ENCODE results near the gene MROH2B. TPM values are rescaled to one million over a fixed set of nuclear protein-coding genes. Genes with fewer than 3 reads are reported as not detected.

Gene MROH2B
- total RNA-seq = not detected

DNA sequence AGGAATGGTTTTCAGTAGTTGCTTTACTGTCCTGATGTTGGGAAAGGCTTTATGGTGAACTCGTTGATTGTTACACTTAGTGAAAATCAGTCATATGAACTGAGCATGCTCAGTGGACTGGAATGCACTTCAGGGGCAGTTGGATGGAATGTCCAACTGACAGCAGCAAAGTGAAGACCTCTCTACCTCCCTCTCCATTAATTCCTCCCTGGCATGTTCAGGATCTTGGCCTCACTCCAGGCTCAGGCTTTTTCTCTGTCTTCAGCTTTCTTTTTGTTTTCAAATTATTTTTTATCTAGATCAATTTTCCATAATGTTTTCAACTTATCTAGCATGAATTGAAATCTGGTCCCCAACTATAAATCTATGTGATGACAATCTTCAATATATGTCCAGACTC, at the start of gene MROH2B:
TSS of gene MROH2B (minus strand) at position 101 of the 400 bp plus-strand sequence. CDS start 490 bp downstream, outside the sequence.
- no peaks in the 10 kb centered on the region for H3K27me3 ChIP-seq

GRCh38 chr5:41120600-41120999, 49.5 kb upstream of the MROH2B start:
- H3K4me3 ChIP-seq = no peak overlapping the region
- no peaks in the 10 kb centered on the region for H3K36me3 ChIP-seq
- no peaks in the 10 kb centered on the region for H3K4me1 ChIP-seq
- DNase-seq = no peak
- H3K27me3 ChIP-seq = no peaks in the 10 kb centered on the region
- TF ChIP-seq, protein P1, sequence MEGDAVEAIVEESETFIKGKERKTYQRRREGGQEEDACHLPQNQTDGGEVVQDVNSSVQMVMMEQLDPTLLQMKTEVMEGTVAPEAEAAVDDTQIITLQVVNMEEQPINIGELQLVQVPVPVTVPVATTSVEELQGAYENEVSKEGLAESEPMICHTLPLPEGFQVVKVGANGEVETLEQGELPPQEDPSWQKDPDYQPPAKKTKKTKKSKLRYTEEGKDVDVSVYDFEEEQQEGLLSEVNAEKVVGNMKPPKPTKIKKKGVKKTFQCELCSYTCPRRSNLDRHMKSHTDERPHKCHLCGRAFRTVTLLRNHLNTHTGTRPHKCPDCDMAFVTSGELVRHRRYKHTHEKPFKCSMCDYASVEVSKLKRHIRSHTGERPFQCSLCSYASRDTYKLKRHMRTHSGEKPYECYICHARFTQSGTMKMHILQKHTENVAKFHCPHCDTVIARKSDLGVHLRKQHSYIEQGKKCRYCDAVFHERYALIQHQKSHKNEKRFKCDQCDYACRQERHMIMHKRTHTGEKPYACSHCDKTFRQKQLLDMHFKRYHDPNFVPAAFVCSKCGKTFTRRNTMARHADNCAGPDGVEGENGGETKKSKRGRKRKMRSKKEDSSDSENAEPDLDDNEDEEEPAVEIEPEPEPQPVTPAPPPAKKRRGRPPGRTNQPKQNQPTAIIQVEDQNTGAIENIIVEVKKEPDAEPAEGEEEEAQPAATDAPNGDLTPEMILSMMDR (IDR thresholded peaks at IDR 0.05) = no peak
- TF ChIP-seq POLR2A (IDR thresholded peaks at IDR 0.05) = no peak
- H3K27ac ChIP-seq = no peak overlapping the region
- H3K9me3 ChIP-seq = no peaks in the 10 kb centered on the region

More for the DNA sequence above, at the start of gene MROH2B:
- no peak for DNase-seq
- TF ChIP-seq, protein P1 (IDR thresholded peaks at IDR 0.05) = no peak
- no peak for TF ChIP-seq POLR2A (IDR thresholded peaks at IDR 0.05)
- Histone ChIP-seq H3K9me3 (no peaks in the 10 kb centered on the region), H3K27ac (no peak within 1 kb of the TSS), H3K36me3 (no peaks in the 10 kb centered on the region), H3K4me1 (no peaks in the 10 kb centered on the region), H3K4me3 (no peak within 1 kb of the TSS)

DNA sequence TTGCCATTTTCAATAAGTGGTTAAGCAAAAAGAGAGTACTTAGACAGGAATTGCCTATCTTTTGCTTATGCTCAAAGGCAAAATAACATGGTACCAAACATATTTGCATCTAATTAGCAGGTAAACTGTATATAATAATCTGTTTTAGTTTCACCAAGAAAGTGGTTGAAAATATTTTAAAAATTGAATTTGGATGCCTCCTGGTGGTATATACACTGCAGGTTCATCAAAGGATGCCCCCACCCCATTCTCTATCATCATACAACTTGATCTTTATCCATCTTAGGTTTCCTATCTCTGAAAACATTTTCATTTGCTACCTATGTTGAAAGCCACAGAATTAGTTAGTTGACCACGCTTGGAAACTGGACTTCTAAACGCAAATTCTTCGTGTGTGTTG, 47.0 kb upstream of the MROH2B start:
- no peaks in the 10 kb centered on the region for H3K4me1 ChIP-seq

DNA sequence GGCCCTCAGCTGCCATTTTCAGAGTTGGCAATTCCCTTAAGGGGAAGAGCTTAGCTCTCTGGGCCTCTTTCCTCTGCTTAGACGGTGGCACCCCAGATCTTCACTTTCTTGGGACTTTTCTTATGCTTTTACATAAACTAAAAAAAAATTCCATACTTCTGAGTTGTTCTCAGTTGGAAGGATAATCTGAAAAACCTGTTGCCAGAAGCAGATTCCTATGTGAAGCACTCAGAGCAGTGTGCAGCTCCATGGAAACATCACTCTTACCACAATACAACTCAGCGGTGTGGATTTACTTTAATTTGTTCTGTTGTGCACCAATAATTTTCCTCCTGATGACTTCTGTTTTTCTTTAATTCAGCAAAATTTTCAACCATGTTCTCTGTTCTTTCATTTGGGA, 44.1 kb upstream of the MROH2B start:
- H3K27me3 ChIP-seq = no peaks in the 10 kb centered on the region
- no peak for TF ChIP-seq POLR2A (IDR thresholded peaks at IDR 0.05)
- TF ChIP-seq, protein P1 (IDR thresholded peaks at IDR 0.05) = no peak
- DNase-seq = no peak
- H3K4me3 ChIP-seq = no peak overlapping the region
- H3K4me1 ChIP-seq = no peaks in the 10 kb centered on the region
- no peak overlapping the region for H3K27ac ChIP-seq
- H3K9me3 ChIP-seq = no peaks in the 10 kb centered on the region
- no peaks in the 10 kb centered on the region for H3K36me3 ChIP-seq

More for the DNA sequence above, 47.0 kb upstream of the MROH2B start:
- TF ChIP-seq, protein P1 (IDR thresholded peaks at IDR 0.05) = no peak
- no peak for TF ChIP-seq POLR2A (IDR thresholded peaks at IDR 0.05)
- Histone ChIP-seq H3K27ac (no peak overlapping the region), H3K4me3 (no peak overlapping the region), H3K9me3 (no peaks in the 10 kb centered on the region), H3K36me3 (no peaks in the 10 kb centered on the region), H3K27me3 (no peaks in the 10 kb centered on the region)
- no peak for DNase-seq

DNA sequence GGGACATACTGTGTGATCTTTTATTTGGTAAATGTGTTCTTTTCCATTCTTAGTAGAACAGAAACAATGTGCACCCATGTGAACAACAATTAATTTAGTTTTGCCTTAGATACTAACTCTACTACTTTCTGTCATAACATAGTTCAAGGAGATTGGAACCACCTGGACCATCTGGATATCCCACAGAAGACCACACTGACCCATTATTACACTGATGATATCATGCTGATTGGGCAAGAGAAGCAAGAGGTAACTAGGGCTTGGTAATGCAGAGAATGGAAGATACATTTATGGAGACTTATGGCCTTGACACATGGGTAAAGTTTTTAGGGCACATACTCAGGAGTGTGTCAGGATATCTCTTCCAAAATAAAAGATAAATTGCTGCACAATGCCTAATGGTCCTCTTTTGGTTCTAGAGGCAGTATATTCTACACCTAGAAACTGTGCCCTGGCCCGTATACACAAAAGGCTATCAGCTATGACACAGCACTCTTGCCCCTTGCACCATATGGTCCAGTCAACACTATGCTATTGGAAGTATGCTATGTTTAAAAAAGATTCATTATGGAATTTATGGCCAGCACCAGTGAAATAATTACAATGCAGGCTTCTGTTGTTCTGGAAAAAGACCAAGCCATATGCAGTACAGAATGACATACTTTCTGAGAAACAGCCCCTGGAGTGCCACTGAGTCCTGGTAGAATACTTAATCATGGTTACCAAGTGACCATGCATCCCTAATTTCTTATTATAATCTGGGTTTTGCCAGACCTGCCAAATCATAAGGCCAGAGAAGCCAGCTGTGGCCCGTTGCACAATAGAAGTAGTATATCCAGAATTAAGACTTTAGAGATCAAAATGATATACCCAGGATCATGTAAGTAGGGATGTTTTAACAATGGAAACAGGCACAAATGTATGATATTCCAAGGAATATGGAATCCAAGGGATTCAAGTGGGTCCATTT, 41.6 kb upstream of the MROH2B start:
- Histone ChIP-seq H3K36me3 (no peaks in the 10 kb centered on the region), H3K27me3 (no peaks in the 10 kb centered on the region), H3K27ac (no peak overlapping the region), H3K4me1 (no peaks in the 10 kb centered on the region), H3K4me3 (no peak overlapping the region), H3K9me3 (no peaks in the 10 kb centered on the region)
- TF ChIP-seq, protein P1 (IDR thresholded peaks at IDR 0.05) = no peak
- no peak for TF ChIP-seq POLR2A (IDR thresholded peaks at IDR 0.05)
- no peak for DNase-seq
